ENCODE data around the gene FBXO39.
"Not testable (repeated sequence)": the region's sequence is repeated elsewhere in the genome, so short reads cannot be mapped to it uniquely, and the experiment has no call there.

FBXO39 gene

GRCh38 chr17:6793748-6794493 lies 17.9 kb downstream of the FBXO39 start:
- no peak for DNase-seq

- no peak for DNase-seq
Measured at GRCh38 chr17:6796017-6796886, 20.2 kb downstream of the FBXO39 start.

- no peak for DNase-seq
Measured at GRCh38 chr17:6796887-6797490, 21.0 kb downstream of the FBXO39 start.

- no peak for DNase-seq
Measured at GRCh38 chr17:6797718-6798351, 21.8 kb downstream of the FBXO39 start.

- DNase-seq, result no peak
Measured at GRCh38 chr17:6799738-6800137, 23.7 kb downstream of the FBXO39 start.

- DNase-seq, result no peak
Measured at GRCh38 chr17:6800422-6801027, 24.5 kb downstream of the FBXO39 start.

- DNase-seq, result no peak
Measured at GRCh38 chr17:6811510-6811909, 35.5 kb downstream of the FBXO39 start.

GRCh38 chr17:6812295-6812694 lies 36.3 kb downstream of the FBXO39 start:
- DNase-seq, result no peak

GRCh38 chr17:6815775-6816174 lies 39.8 kb downstream of the FBXO39 start:
- DNase-seq, result no peak

- not testable (repeated sequence) for DNase-seq
Measured at GRCh38 chr17:6816368-6816767, 40.4 kb downstream of the FBXO39 start.

GRCh38 chr17:6818938-6819337 lies 42.9 kb downstream of the FBXO39 start:
- no peak for DNase-seq

GRCh38 chr17:6823011-6823442 lies 47.0 kb downstream of the FBXO39 start:
- no peak for DNase-seq

- DNase-seq, result no peak
Measured at GRCh38 chr17:6830383-6830986, 54.5 kb downstream of the FBXO39 start.

- DNase-seq, result peak; percentile 57
Measured at GRCh38 chr17:6831661-6832263, 55.7 kb downstream of the FBXO39 start, which contains the start of gene TEKT1. Gene TEKT1, minus strand, starts transcription at chr17:6831729. Its CDS starts 1,353 bp downstream, at chr17:6830376.

All from right kidney (tissue), 1 donor.